A549 (cell line): ENCODE data around the gene NKD1.

ENCODE experiments used
- CTCF ChIP-seq: fragments of >200 bp; sonication (Bioruptor Twin); formaldehyde crosslinking; IDR thresholded peaks from 3 replicates; pipeline ENCODE4 v1.5.1; 2016
- EP300 ChIP-seq, 2 experiments: fragments of >200 bp; sonication (Bioruptor Twin); formaldehyde crosslinking; IDR thresholded peaks; 2 replicates in 1 of 2; 3 replicates in 1 of 2; pipeline ENCODE4 v1.6.1; 2016 to 2017
- GATA3 ChIP-seq: IDR thresholded peaks from 2 replicates; pipeline ENCODE4 v1.6.1; 2012; ENCODE audit warnings: borderline replicate concordance
- HDAC2 ChIP-seq: fragments of 200-600 bp; sonication (generic); IDR thresholded peaks from 2 replicates; pipeline ENCODE4 v1.6.1; 2016
- MAX ChIP-seq: IDR thresholded peaks from 2 replicates; pipeline ENCODE4 v1.6.1; 2012
- MYC ChIP-seq: IDR thresholded peaks from 2 replicates; pipeline ENCODE4 v1.6.1; 2012; ENCODE audit warnings: mild to moderate bottlenecking, inconsistent platforms, low read length, improper control_type of control experiment, borderline replicate concordance
- NPAS2 ChIP-seq: fragments of 250-450 bp; sonication (Bioruptor Pico); IDR thresholded peaks from 2 replicates; pipeline ENCODE4 v1.8.0; 2022; ENCODE audit warnings: mild to moderate bottlenecking, moderate library complexity, borderline replicate concordance
- PBX3 ChIP-seq: IDR thresholded peaks from 2 replicates; pipeline ENCODE4 v1.6.1; 2012
- POLR2A ChIP-seq: IDR thresholded peaks from 2 replicates; pipeline ENCODE4 v1.6.1; 2012; ENCODE audit warnings: mild to moderate bottlenecking, low read length
- POLR2AphosphoS2 ChIP-seq: conservative IDR thresholded peaks from 2 replicates; pipeline ENCODE4 v1.6.1; 2012; ENCODE audit warnings: low read length, improper control_type of control experiment, inconsistent platforms
- RARB ChIP-seq: fragments of 250-450 bp; sonication (Bioruptor Pico); IDR thresholded peaks from 2 replicates; pipeline ENCODE4 v1.8.0; 2021; ENCODE audit warnings: mild to moderate bottlenecking, moderate library complexity
- REST ChIP-seq: fragments of 200-600 bp; sonication (generic); IDR thresholded peaks from 2 replicates; pipeline ENCODE4 v1.6.1; 2016; ENCODE audit warnings: antibody characterized with exemption, mild to moderate bottlenecking, moderate library complexity
- RNF2 ChIP-seq: fragments of 200-600 bp; sonication (generic); IDR thresholded peaks from 2 replicates; pipeline ENCODE4 v1.6.1; 2016; ENCODE audit warnings: low read depth, mild to moderate bottlenecking, antibody characterized with exemption, moderate library complexity, borderline replicate concordance
- ZC3H11A ChIP-seq: fragments of 450-650 bp; IDR thresholded peaks from 2 replicates; pipeline ENCODE4 v1.6.1; 2014; ENCODE audit warnings: antibody characterized with exemption, mild to moderate bottlenecking

- no peak for TF ChIP-seq MAX
- no peak for TF ChIP-seq RNF2
- no peak for TF ChIP-seq CTCF
- no peak for TF ChIP-seq GATA3
- TF ChIP-seq NPAS2, result no peak
- no peak for TF ChIP-seq PBX3
- TF ChIP-seq POLR2A, result no peak
- TF ChIP-seq REST, result no peak
- TF ChIP-seq RARB, result no peak
- no peak for TF ChIP-seq EP300 (IDR thresholded peaks at IDR 0.05)
- TF ChIP-seq POLR2AphosphoS2, result no peak
- TF ChIP-seq HDAC2, result no peak
- TF ChIP-seq MYC, result no peak
- no peak for TF ChIP-seq ZC3H11A
These were observed 66.9 kb downstream of the NKD1 start for GRCh38 chr16:50614955-50615724.
